Measurements from ENCODE around the gene NCAPD3.

Gene NCAPD3

GRCh38 chr11:134170177-134170918 is 53.4 kb downstream of the NCAPD3 start:
- peaks cover 81% of the 10 kb centered on the region for H3K36me3 ChIP-seq (ENCODE audit: control insufficient read depth, low read length)
- no peaks in the 10 kb centered on the region for H3K9me3 ChIP-seq (ENCODE audit: control insufficient read depth, insufficient read depth, low read length)
- H3K27me3 ChIP-seq (ENCODE audit: control insufficient read depth, low read length), result no peaks in the 10 kb centered on the region
- H3K4me1 ChIP-seq (ENCODE audit: control insufficient read depth, low read length), result no peaks in the 10 kb centered on the region
- H3K9me2 ChIP-seq (replicated peaks; ENCODE audit: control insufficient read depth, low read length), result no peaks in the 10 kb centered on the region
- H3F3A ChIP-seq (ENCODE audit: control insufficient read depth, insufficient read depth), result no peaks in the 10 kb centered on the region
- H3K4me3 ChIP-seq (ENCODE audit: low read length), result no peak overlapping the region
- no peak overlapping the region for H3K4me2 ChIP-seq (ENCODE audit: low read length)
- TF ChIP-seq CTCF (IDR thresholded peaks at IDR 0.05; ENCODE audit: low read depth, low read length, poor library complexity, severe bottlenecking) (no peak), EZH2phosphoT487 (IDR thresholded peaks at IDR 0.05; ENCODE audit: borderline replicate concordance, low read length) (no peak)
- H4K20me1 ChIP-seq (ENCODE audit: control insufficient read depth, insufficient read depth, low read depth, low read length), result no peaks in the 10 kb centered on the region
- no peak overlapping the region for H3K27ac ChIP-seq (ENCODE audit: low read depth, low read length)
- no peaks in the 10 kb centered on the region for H3K79me2 ChIP-seq (ENCODE audit: control insufficient read depth, low read length)

- TF ChIP-seq EZH2phosphoT487 (IDR thresholded peaks at IDR 0.05; ENCODE audit: borderline replicate concordance, low read length), result no peak
- no peak for TF ChIP-seq CTCF (IDR thresholded peaks at IDR 0.05; ENCODE audit: low read depth, low read length, poor library complexity, severe bottlenecking)
- H4K20me1 ChIP-seq (ENCODE audit: control insufficient read depth, insufficient read depth, low read depth, low read length), result no peaks in the 10 kb centered on the region
- 0 out of 2 replicates have a peak, but pooled peaks cover 3% of the 10 kb centered on the region for H3K9me3 ChIP-seq (ENCODE audit: control insufficient read depth, insufficient read depth, low read length)
- no peaks in the 10 kb centered on the region for H3K79me2 ChIP-seq (ENCODE audit: control insufficient read depth, low read length)
- H3K27me3 ChIP-seq (ENCODE audit: control insufficient read depth, low read length), result no peaks in the 10 kb centered on the region
- H3K4me3 ChIP-seq (ENCODE audit: low read length), result no peak overlapping the region
- H3K27ac ChIP-seq (ENCODE audit: low read depth, low read length), result no peak overlapping the region
- H3F3A ChIP-seq (ENCODE audit: control insufficient read depth, insufficient read depth), result no peaks in the 10 kb centered on the region
- H3K4me1 ChIP-seq (ENCODE audit: control insufficient read depth, low read length), result no peaks in the 10 kb centered on the region
- H3K4me2 ChIP-seq (ENCODE audit: low read length), result no peak overlapping the region
- H3K36me3 ChIP-seq (ENCODE audit: control insufficient read depth, low read length), result peaks cover 80% of the 10 kb centered on the region
- no peaks in the 10 kb centered on the region for H3K9me2 ChIP-seq (replicated peaks; ENCODE audit: control insufficient read depth, low read length)
These were observed 59.0 kb downstream of the NCAPD3 start for GRCh38 chr11:134164490-134165370.

GRCh38 chr11:134159652-134160051 is 64.1 kb downstream of the NCAPD3 start:
- Histone ChIP-seq H3K9me3 (ENCODE audit: control insufficient read depth, insufficient read depth, low read length) (no peaks in the 10 kb centered on the region), H3K36me3 (ENCODE audit: control insufficient read depth, low read length) (peaks cover 96% of the 10 kb centered on the region), H3K4me3 (ENCODE audit: low read length) (no peak overlapping the region), H3F3A (ENCODE audit: control insufficient read depth, insufficient read depth) (no peaks in the 10 kb centered on the region), H3K4me2 (ENCODE audit: low read length) (no peak overlapping the region), H3K4me1 (ENCODE audit: control insufficient read depth, low read length) (no peaks in the 10 kb centered on the region), H4K20me1 (ENCODE audit: control insufficient read depth, insufficient read depth, low read depth, low read length) (no peaks in the 10 kb centered on the region), H3K9me2 (replicated peaks; ENCODE audit: control insufficient read depth, low read length) (no peaks in the 10 kb centered on the region), H3K27ac (ENCODE audit: low read depth, low read length) (no peak overlapping the region), H3K27me3 (ENCODE audit: control insufficient read depth, low read length) (no peaks in the 10 kb centered on the region), H3K79me2 (ENCODE audit: control insufficient read depth, low read length) (no peaks in the 10 kb centered on the region)
- TF ChIP-seq CTCF (IDR thresholded peaks at IDR 0.05; ENCODE audit: low read depth, low read length, poor library complexity, severe bottlenecking), result no peak
- TF ChIP-seq EZH2phosphoT487 (IDR thresholded peaks at IDR 0.05; ENCODE audit: borderline replicate concordance, low read length), result no peak

Data from DOHH2 (cell line).